Left lung (tissue), 10 donors: ENCODE measurements around the gene HHAT. TPM values are rescaled to one million over a fixed set of nuclear protein-coding genes. Genes with fewer than 3 reads are reported as not detected.

Source experiments
- ATAC-seq: fragments of 200-7000 bp; cut with Tn5 transposase; one replicate; pipeline ENCODE4 v1.9.1; 2020; ENCODE audit warnings: moderate library complexity
- DNase-seq, 4 donors: peaks; one replicate each; pipeline ENCODE4 v3.0.0-alpha.2; 2013 to 2020
- H3K27ac ChIP-seq, 2 donors: fragments of 200-600 bp; sonication (generic) in 1 of 2; one replicate each; pipeline versions ENCODE4 v1.5.0 to v1.8.0; 2020 to 2021
- H3K27me3 ChIP-seq, 2 donors: fragments of 200-600 bp; sonication (generic) in 1 of 2; one replicate each; pipeline versions ENCODE4 v1.5.0 to v1.8.0; 2020 to 2021
- H3K36me3 ChIP-seq, 2 donors: fragments of 200-600 bp; sonication (generic) in 1 of 2; one replicate each; pipeline versions ENCODE4 v1.5.0 to v1.8.0; 2020 to 2021
- H3K4me1 ChIP-seq, 2 donors: fragments of 200-600 bp; one replicate each; pipeline ENCODE4 v1.8.0; 2021
- H3K4me3 ChIP-seq, 2 donors: fragments of 200-600 bp; sonication (generic) in 1 of 2; one replicate each; pipeline versions ENCODE4 v1.5.0 to v1.8.0; 2020 to 2021; ENCODE audit warnings: mild to moderate bottlenecking in 1 of 2
- H3K9me3 ChIP-seq, 2 donors: fragments of 200-600 bp; sonication (generic) in 1 of 2; one replicate each; pipeline versions ENCODE4 v1.5.0 to v1.8.0; 2020 to 2021
- CTCF ChIP-seq, 2 donors: fragments of 200-600 bp; sonication (generic) in 1 of 2; IDR thresholded peaks; one replicate each; pipeline versions ENCODE4 v1.5.0 to v1.8.0; 2021; ENCODE audit warnings: antibody characterized with exemption in 2 of 2
- intact Hi-C, 2 donors: fragments of 100-400 bp; cut with DNase I; formaldehyde crosslinking; loops; one replicate each; pipeline versions ENCODE4 v1.11.2 to v1.14.2; 2022
- polyA plus RNA-seq, 6 donors: library from polyadenylated mRNA; unstranded; fragments of 120-200 nt; gene quantifications; one replicate each; pipeline ENCODE4 v1.2.1, GENCODE V29; 2013; ENCODE audit not compliant: insufficient read length in 6 of 6
- total RNA-seq, 2 donors: library from RNA; stranded (reverse); fragmentation: NEBNext Ultra II Directional; extraction: Animal tissue kit (Norgen Biotek cat#: 25700); gene quantifications; one replicate each; pipeline ENCODE4 v1.2.1, GENCODE V29; 2021
- donor health status: DM: no; HTN: yes; CAD: no.
- donor health status: DM: no; HTN: no; CAD: no.

The HHAT gene
- total and polyA plus RNA-seq, 8 donors = 3.4 to 12.3 (median 10.8) TPM

GRCh38 chr1:210683403-210684047, 354.8 kb downstream of the HHAT start:
- Histone ChIP-seq H3K27me3 (no peaks in the 10 kb centered on the region), H3K27ac (no peak overlapping the region), H3K4me3 (no peak overlapping the region), H3K9me3 (no peaks in the 10 kb centered on the region), H3K4me1 (no peaks in the 10 kb centered on the region), H3K36me3 (no peaks in the 10 kb centered on the region)
- intact Hi-C loops = no loop called here
- DNase-seq (no peak), ATAC-seq (no peak)
- TF ChIP-seq CTCF (IDR thresholded peaks at IDR 0.05) = no peak

- no peaks in the 10 kb centered on the region for H3K27me3 ChIP-seq
- DNase-seq (no peak), ATAC-seq (no peak)
- TF ChIP-seq CTCF (IDR thresholded peaks at IDR 0.05) = no peak
- H3K36me3 ChIP-seq = no peaks in the 10 kb centered on the region
- no peak overlapping the region for H3K4me3 ChIP-seq
- intact Hi-C loops = no loop called here
- H3K4me1 ChIP-seq = no peaks in the 10 kb centered on the region
- H3K27ac ChIP-seq = no peak overlapping the region
- no peaks in the 10 kb centered on the region for H3K9me3 ChIP-seq
These were observed 356.0 kb downstream of the HHAT start for GRCh38 chr1:210684466-210685294.

- no peak for ATAC-seq
- Histone ChIP-seq H3K9me3 (no peaks in the 10 kb centered on the region), H3K27me3 (no peaks in the 10 kb centered on the region), H3K36me3 (no peaks in the 10 kb centered on the region), H3K4me1 (no peaks in the 10 kb centered on the region), H3K27ac (no peak overlapping the region), H3K4me3 (no peak overlapping the region)
- intact Hi-C loops = no loop called here
- TF ChIP-seq CTCF (IDR thresholded peaks at IDR 0.05) = no peak
- DNase-seq = no peak
These were observed 356.6 kb downstream of the HHAT start for GRCh38 chr1:210685295-210685650.

GRCh38 chr1:210686841-210687240, 358.1 kb downstream of the HHAT start:
- no peak overlapping the region for H3K27ac ChIP-seq
- H3K36me3 ChIP-seq = no peaks in the 10 kb centered on the region
- no peaks in the 10 kb centered on the region for H3K4me1 ChIP-seq
- H3K9me3 ChIP-seq = no peaks in the 10 kb centered on the region
- H3K27me3 ChIP-seq = no peaks in the 10 kb centered on the region
- TF ChIP-seq CTCF (IDR thresholded peaks at IDR 0.05) = no peak
- no peak overlapping the region for H3K4me3 ChIP-seq
- DNase-seq (no peak), ATAC-seq (no peak)
- intact Hi-C loops = no loop called here

- Histone ChIP-seq H3K4me3 (no peak overlapping the region), H3K9me3 (no peaks in the 10 kb centered on the region), H3K4me1 (no peaks in the 10 kb centered on the region), H3K27me3 (no peaks in the 10 kb centered on the region), H3K27ac (no peak overlapping the region), H3K36me3 (no peaks in the 10 kb centered on the region)
- DNase-seq = no peak
- peak; percentile 33 for ATAC-seq
- intact Hi-C loops = no loop called here
- TF ChIP-seq CTCF (IDR thresholded peaks at IDR 0.05) = no peak
These were observed 359.0 kb downstream of the HHAT start for GRCh38 chr1:210687582-210688279.
